Measurements from ENCODE around the gene CCNT1. TPM values are rescaled to one million over a fixed set of nuclear protein-coding genes. Genes with fewer than 3 reads are reported as not detected.

Gene CCNT1
- total RNA-seq, 2 experiments from 2014 or later = 150 TPM

DNA sequence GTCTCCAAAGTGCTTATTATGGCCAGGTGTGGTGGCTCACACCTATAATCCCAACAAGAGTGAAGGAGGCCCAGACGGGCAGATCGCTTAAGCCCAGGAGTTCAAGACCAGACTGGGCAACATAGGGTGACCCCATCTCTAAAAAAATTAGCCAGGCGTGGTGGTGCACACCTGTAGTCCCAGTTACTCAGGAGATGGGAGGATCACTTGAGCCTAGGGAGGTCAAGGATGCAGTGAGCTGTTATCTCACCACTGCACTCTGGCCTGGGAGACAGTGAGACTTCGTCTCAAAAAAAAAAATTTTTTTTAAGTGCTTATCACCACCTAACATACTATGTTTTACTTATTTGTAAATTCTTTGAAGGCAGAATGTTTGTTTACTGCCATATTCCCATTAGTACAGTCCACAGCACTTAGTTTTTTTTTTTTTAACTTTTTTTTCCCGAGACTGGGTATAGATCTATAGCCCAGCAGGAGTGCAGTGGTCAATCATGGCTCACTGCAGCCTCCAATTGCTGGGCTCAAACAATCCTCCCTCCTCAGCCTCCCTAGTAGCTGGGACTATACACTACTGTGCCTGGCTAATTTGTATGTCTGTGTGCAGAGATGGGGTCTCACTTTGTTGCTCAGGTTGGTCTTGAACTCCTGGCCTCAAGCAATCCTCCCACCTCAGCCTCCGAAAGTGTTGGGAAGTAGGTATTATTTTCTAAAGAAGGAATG lies 29.7 kb downstream of the CCNT1 start:
- Histone ChIP-seq H3K4me1 (ENCODE audit: insufficient read depth, low read length) (no peaks in the 10 kb centered on the region), H3K27ac (ENCODE audit: low read depth in 1 of 2, low read length in 2 of 2) (no peak overlapping the region), H3K36me3 (ENCODE audit: insufficient read depth, low read length) (peaks cover 30% of the 10 kb centered on the region), H3K27me3 (ENCODE audit: control insufficient read depth in 1 of 2, insufficient read depth in 2 of 2, low read length in 2 of 2) (no peaks in the 10 kb centered on the region), H3K4me3 (ENCODE audit: low read length) (no peak overlapping the region), H3K9me3 (ENCODE audit: control insufficient read depth in 1 of 2, insufficient read depth in 1 of 2, low read length in 2 of 2) (no peaks in the 10 kb centered on the region)
- ChIA-PET POLR2A (no interaction called here), CTCF (no interaction called here)
- Mint-ChIP-seq H3K27me3 (no peaks in the 10 kb centered on the region), H3K9me3 (no peaks in the 10 kb centered on the region), H3K27ac (no peak overlapping the region), H3K36me3 (ENCODE audit: low read depth) (peaks cover 48% of the 10 kb centered on the region), H3K4me3 (peak overlapping the region; percentile 7), H3K4me1 (ENCODE audit: low read depth) (peaks cover 21% of the 10 kb centered on the region)
- ATAC-seq (ENCODE audit: poor library complexity) = no peak
- no peak for DNase-seq
- intact Hi-C loops (cut with DNase I, micrococcal nuclease) = no loop called here
- TF ChIP-seq, protein P1, sequence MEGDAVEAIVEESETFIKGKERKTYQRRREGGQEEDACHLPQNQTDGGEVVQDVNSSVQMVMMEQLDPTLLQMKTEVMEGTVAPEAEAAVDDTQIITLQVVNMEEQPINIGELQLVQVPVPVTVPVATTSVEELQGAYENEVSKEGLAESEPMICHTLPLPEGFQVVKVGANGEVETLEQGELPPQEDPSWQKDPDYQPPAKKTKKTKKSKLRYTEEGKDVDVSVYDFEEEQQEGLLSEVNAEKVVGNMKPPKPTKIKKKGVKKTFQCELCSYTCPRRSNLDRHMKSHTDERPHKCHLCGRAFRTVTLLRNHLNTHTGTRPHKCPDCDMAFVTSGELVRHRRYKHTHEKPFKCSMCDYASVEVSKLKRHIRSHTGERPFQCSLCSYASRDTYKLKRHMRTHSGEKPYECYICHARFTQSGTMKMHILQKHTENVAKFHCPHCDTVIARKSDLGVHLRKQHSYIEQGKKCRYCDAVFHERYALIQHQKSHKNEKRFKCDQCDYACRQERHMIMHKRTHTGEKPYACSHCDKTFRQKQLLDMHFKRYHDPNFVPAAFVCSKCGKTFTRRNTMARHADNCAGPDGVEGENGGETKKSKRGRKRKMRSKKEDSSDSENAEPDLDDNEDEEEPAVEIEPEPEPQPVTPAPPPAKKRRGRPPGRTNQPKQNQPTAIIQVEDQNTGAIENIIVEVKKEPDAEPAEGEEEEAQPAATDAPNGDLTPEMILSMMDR (IDR thresholded peaks at IDR 0.05) = no peak

DNA sequence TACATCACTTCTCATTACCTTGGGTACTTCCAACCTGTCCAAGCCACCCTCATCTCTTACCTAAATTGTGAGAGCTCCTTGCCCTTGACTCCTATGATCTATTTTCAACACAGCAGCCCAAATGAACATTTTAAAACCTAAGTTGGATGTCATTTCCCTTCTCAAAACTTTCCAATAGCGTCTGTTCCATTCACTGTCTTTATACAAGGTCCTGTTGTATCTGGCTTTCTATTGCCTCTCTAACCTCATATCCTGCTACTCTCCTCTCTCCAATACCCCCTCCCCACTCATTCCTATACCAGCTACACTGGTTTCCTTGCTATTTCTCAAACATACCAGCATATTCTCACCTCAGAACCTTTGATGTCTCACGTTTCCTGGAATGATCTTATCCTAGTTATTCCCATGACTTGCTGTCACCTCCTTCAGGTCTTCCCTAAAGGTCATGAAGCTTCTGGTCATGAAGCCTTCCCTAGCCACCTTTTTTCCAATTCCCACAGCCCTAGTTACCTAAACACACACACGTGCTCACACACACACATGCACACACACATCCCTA lies 30.4 kb downstream of the CCNT1 start:
- Mint-ChIP-seq H3K27ac (no peak overlapping the region), H3K27me3 (no peaks in the 10 kb centered on the region), H3K36me3 (ENCODE audit: low read depth) (peaks cover 48% of the 10 kb centered on the region), H3K4me3 (peak overlapping the region; percentile 7), H3K4me1 (ENCODE audit: low read depth) (peaks cover 25% of the 10 kb centered on the region), H3K9me3 (no peaks in the 10 kb centered on the region)
- no peak overlapping the region for H3K27ac ChIP-seq (ENCODE audit: low read depth in 1 of 2, low read length in 2 of 2)
- DNase-seq (no peak), ATAC-seq (ENCODE audit: poor library complexity) (no peak)
- TF ChIP-seq, protein P1 (IDR thresholded peaks at IDR 0.05) = no peak
- H3K27me3 ChIP-seq (ENCODE audit: control insufficient read depth in 1 of 2, insufficient read depth in 2 of 2, low read length in 2 of 2) = no peaks in the 10 kb centered on the region
- intact Hi-C loops (cut with DNase I, micrococcal nuclease) = no loop called here
- H3K36me3 ChIP-seq (ENCODE audit: insufficient read depth, low read length) = peaks cover 27% of the 10 kb centered on the region
- no peaks in the 10 kb centered on the region for H3K9me3 ChIP-seq (ENCODE audit: control insufficient read depth in 1 of 2, insufficient read depth in 1 of 2, low read length in 2 of 2)
- ChIA-PET POLR2A (no interaction called here), CTCF (no interaction called here)
- peaks cover 6% of the 10 kb centered on the region for H3K4me1 ChIP-seq (ENCODE audit: insufficient read depth, low read length)
- H3K4me3 ChIP-seq (ENCODE audit: low read length) = no peak overlapping the region

DNA sequence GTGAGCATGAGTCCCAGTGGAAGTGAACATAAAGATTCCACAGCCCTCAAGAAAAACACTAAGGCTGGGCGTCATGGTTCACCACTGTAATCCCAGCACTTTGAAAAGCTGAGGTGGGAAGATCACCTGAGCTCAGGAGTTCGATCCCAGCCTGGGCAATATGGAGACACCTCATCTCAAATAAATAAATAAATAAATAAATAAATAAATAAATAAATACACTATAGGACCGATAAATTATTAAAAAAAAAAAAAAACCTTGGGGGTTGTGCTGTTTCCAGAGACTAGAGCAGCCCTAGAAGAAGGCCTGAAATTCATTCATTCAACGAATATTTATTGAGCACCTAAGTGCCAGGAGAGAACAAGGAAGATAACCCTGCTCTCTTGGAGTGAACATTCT lies 33.0 kb downstream of the CCNT1 start:
- Mint-ChIP-seq H3K4me3 (peak overlapping the region; percentile 91), H3K4me1 (ENCODE audit: low read depth) (peaks cover 36% of the 10 kb centered on the region), H3K27me3 (no peaks in the 10 kb centered on the region), H3K27ac (no peak overlapping the region), H3K9me3 (no peaks in the 10 kb centered on the region), H3K36me3 (ENCODE audit: low read depth) (peaks cover 47% of the 10 kb centered on the region)
- DNase-seq (no peak), ATAC-seq (ENCODE audit: poor library complexity) (no peak)
- TF ChIP-seq, protein P1 (IDR thresholded peaks at IDR 0.05) = no peak
- Histone ChIP-seq H3K27ac (ENCODE audit: low read depth in 1 of 2, low read length in 2 of 2) (no peak overlapping the region), H3K27me3 (ENCODE audit: control insufficient read depth in 1 of 2, insufficient read depth in 2 of 2, low read length in 2 of 2) (no peaks in the 10 kb centered on the region), H3K9me3 (ENCODE audit: control insufficient read depth in 1 of 2, insufficient read depth in 1 of 2, low read length in 2 of 2) (no peaks in the 10 kb centered on the region), H3K4me1 (ENCODE audit: insufficient read depth, low read length) (peaks cover 29% of the 10 kb centered on the region), H3K36me3 (ENCODE audit: insufficient read depth, low read length) (peaks cover 24% of the 10 kb centered on the region), H3K4me3 (ENCODE audit: low read length) (no peak overlapping the region)
- CTCF ChIA-PET = interaction anchor here (1.6 to 2.2 kb wide), 2 partner anchors 8 to 10 kb away, joined by 5 read pairs; no protein-coding TSS in a partner anchor
- POLR2A ChIA-PET = interaction anchor here (1.6 kb wide), 1 partner anchor 19 kb away, joined by 9 read pairs; no protein-coding TSS in a partner anchor
- intact Hi-C loops (cut with DNase I, micrococcal nuclease) = loop anchor here in 1 of 2 experiments (5.0 kb wide), 1 partner anchor 526 kb away; the partner anchor contains the start of gene ASB8

Data from CD4-positive, alpha-beta T cell (primary cell).